Measurements from ENCODE around the gene UAP1L1.
A peak's percentile ranks its signal among the peaks of the same experiment; 100 is the strongest.

UAP1L1 gene

DNA sequence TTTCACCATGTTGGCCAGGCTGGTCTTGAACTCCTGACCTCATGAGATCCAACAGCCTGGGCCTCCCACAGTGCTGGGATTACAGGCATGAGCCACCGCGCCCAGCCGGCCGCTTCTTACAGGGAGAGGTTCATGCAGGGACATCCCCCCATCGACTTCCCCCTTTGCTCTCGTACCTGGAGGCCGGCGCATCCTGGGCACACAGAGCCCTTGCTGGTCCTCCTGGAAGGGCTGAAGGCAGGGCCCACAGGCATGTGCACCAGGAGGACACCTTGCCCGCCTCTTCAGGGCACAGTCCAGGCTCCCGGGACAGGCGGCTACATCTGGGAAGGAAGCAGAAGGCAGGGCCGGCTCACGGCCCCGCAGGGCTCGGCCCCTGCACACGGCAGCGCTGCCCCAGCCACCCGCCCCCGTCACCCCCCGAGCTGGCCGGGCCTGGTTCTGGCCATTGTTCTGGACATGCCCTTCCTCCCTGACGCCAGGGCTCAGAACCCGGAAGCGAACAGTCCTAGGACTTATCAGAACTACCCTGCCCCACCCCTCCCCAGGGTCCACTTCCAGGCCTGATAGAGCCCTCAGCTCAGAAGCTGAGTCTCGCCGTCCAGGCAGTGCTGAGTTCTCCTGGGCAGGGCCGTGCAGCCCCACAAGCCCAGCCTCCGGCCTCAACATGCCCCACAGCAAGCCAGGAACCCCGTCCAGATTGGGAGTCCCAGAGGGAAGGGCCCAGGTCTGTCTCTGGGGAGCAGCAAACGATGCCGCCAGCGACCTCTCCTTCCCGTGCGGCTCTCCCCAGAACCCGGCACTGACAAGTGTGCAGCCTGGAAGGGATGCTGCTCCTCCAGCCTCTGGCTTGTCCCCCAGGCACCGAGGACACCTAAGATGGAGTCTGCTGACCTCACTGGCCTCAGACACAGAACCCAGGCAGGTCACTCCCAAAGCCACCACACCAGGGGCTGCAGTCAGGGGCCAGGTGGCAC, 34.3 kb upstream of the UAP1L1 start:
- no peak for DNase-seq

- DNase-seq: no peak
Measured at GRCh38 chr9:137044037-137044436, 33.3 kb upstream of the UAP1L1 start.

DNA sequence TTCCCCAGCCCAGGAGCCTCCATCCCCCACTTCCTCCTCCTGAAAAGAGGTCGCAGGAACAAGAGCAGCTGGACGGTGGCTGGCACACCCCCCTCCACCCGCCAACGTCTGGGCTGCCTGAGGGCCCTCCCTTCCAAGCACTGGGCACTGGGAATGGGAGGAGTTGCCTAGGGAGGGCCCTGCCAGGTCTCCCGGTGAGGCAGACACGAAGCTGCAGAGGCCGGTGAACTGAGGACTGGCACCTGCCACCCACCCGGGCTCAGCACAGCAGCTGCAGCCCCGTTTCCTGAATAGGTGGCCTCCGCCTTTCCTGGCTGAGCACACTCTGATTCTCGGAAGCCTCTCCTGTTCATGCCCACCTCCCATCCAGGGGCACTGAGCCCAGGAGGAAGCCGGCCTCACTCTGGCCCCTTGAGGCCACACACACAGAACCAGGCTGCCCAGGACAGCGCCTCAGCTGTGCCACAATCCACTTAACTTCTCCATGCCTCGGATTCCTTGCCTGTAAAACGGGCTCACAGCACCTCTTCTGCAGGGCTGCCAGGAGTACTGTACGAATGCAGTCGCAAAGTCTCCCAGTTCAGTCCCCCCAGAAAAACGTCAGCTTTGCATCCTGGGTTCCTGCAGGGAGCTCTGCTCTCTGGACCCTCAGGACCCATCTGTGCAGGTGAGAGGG, 32.7 kb upstream of the UAP1L1 start:
- DNase-seq: peak; percentile 59

DNA sequence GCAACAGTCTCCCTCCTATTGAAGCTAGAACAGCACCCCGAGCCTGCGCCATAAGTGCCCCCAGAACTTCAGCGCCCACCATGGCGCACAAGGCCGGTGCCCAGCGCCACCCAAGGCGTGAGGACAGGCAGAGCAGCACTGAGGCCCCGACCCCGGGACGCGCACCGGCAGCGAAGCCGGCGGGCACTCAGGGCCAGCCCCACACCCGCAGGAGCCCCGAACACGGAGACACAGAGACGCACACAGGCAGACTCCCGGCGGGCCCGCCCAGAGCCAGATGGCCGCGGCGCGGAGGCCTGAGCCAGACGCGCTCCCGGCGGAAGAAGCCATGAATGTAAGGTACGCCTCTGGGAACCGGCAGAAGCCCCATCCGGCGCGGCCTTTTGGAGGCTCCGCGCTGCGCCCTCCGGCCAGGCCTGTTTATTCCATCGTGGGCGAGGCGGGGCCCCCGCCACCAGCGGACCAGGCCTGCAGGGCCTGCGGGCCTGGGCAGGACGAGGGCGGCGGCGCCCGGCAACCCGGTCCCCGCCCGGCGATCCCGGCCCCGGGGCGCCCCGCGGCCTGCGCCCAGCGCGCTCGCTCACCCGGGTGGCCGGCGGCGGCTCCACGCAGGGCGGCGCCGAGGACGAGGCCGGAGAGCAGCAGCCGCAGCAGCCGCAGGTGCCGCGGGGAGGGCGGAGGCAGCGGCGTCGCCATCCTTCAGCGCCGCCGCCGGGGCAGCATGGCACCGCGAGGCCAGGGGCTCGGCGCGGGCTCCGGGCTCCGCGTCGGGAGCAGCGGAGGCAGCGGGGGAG, 31.8 kb upstream of the UAP1L1 start:
- peak; percentile 26 for DNase-seq

GRCh38 chr9:137046088-137046787, 31.1 kb upstream of the UAP1L1 start, which contains the start of gene NPDC1:
Gene NPDC1 (minus strand): TSS chr9:137046177. CDS start chr9:137045989, 188 bp downstream.
- DNase-seq: peak; percentile 82

- no peak for DNase-seq
Measured at GRCh38 chr9:137048655-137049543, 28.4 kb upstream of the UAP1L1 start.

GRCh38 chr9:137049544-137050449, 27.5 kb upstream of the UAP1L1 start:
- peak; percentile 65 for DNase-seq

GRCh38 chr9:137050570-137050969, 26.7 kb upstream of the UAP1L1 start:
- no peak for DNase-seq

GRCh38 chr9:137051145-137051724, 26.1 kb upstream of the UAP1L1 start:
- no peak for DNase-seq

- DNase-seq: no peak
Measured at GRCh38 chr9:137052293-137052692, 25.0 kb upstream of the UAP1L1 start.

- no peak for DNase-seq
Measured at GRCh38 chr9:137052998-137053943, 24.0 kb upstream of the UAP1L1 start.

DNA sequence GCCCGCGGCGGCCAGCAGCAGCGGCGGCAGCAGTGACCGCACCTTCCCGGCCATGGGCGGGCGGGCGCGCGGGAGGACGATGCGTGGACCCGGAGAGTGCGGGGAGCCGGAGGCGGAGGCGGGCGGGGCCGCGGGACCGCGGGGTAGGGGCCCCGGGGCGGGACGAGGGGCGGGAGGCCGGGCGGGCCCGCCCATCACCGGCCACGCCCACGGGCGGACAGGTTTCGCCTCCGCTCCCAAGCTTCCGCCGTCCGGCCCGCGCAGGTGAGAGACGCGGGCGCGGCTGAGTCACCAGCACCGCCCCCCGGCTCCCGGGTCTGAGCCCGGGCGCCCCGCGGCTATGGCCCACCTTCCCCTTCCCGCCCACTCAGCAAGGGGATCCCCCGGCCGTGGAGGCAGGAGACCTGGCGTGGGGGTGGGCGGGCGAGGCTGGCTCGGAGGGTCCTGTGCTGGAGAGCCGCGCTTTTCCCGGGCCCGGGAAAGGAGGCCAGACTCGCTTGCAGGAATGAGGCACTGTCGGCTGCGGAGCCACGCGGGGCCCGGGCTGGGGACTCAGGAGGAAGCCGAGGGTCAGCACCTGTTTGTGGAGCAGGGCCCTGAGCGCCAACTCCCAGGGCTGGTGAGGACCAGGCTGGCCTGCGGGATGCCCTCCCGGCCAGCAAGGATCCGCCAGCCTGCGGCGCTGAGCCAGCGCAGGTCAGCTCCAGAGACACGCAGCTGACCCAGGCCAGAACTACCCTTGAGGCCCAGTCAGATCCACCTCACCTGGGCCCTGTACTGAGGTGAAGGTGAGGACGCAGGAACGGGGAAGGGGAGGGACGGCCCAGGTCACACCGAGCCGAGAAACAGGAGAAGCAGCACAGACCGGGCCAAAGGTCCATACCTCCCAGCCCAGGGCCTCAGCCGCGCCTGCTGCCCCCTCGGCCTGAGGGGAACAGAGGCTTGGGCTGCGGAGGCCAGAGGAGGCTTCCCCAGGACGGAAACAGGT, 23.1 kb upstream of the UAP1L1 start, which contains the start of gene ENTPD2:
Gene ENTPD2 (minus strand): TSS at position 118 of the 988 bp plus-strand sequence. CDS start 64 bp downstream, at position 54.
- DNase-seq: no peak

- DNase-seq: no peak
Measured at GRCh38 chr9:137054932-137055384, 22.4 kb upstream of the UAP1L1 start.

GRCh38 chr9:137055385-137056364, 21.6 kb upstream of the UAP1L1 start:
- peak; percentile 95 for DNase-seq

GRCh38 chr9:137056739-137057415, 20.4 kb upstream of the UAP1L1 start:
- DNase-seq: peak; percentile 50
